Amniotic stem cell (primary cell): ENCODE data around the gene PTPRG.

ENCODE experiments used
- DNase-seq: peaks from one replicate; lab custom pipeline; 2025; lab: John Stamatoyannopoulos, UW

Gene PTPRG

DNA sequence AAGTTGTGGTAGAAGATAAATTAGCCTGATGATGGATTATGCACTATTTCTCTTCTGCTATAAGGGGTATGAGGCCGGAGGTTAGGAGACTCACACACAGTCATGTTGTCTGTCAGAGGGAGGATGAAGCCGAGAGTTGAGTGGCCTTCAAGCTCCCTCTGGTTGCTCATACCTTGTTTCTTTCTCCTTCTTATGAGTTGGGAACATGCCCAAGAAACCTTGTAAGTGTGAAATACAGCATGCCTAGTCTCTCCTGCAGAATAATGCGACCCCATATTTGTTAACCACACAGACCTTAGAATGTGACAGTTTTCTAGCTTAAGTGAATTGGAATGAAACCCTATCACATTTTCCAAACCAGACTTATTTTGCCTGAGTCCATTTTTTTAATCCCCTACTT lies 366.7 kb downstream of the PTPRG start:
- no peak for DNase-seq

DNA sequence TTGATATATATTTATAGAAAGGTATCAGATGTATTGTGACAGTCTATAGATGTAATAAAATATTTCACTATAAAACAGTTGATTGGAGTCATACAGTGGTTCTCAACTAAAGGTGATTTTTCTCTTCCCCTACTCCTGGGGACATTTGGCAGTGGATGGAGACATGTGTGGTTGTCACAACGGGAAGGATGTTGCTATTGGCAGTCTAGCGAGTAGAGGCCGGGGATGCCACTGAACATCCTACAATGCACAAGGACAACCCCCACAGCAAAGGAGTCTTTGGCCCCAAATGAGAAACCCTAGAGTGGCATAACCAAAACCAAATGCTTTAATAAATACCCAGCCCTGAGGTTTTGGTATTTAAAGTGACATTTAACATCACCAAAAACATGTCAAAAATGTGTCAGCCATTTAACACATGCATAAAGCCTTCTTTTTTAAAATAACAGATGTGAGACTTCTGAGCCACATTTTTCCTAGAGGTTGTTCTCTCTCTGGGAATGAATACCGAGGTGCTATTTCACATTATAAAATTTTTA lies 367.5 kb downstream of the PTPRG start:
- DNase-seq, result no peak

DNA sequence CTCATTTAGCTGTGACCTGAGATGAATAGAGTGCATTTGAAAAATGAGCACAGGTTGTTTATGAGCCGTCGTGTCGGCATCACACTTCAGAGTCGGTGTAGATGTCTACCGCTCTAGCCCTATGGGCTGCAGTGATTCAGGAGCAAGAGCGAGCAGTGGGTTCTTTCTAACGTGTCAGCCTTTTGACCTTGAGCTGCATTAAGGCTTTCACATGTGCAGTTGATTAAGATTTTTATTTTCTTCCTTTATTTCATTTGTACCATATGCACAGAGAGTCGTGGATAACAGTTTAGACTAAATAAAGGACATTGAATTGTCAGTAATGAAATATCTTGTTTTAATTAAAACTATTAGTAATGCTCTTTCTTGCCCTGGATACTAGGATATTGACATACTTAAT lies 368.2 kb downstream of the PTPRG start:
- DNase-seq, result no peak

DNA sequence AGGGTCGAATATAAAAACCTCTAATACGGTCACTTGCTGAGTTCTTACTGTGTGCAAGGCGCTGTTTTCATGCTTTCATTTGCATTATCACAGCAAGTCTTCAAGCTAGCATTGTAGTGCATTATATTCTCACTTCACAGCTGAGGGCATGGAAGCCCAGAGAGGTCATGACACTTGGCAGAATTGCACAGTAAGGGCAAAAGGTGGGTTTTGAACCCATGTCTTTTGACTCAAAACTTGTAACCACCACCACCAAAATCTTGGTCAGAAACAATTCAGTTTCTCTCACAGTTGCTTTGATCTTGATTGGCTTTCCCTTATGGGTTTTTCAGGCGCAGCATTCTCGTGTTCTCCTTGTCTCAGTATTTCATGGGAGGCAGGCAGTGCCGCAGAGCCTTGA lies 371.1 kb downstream of the PTPRG start:
- no peak for DNase-seq

DNA sequence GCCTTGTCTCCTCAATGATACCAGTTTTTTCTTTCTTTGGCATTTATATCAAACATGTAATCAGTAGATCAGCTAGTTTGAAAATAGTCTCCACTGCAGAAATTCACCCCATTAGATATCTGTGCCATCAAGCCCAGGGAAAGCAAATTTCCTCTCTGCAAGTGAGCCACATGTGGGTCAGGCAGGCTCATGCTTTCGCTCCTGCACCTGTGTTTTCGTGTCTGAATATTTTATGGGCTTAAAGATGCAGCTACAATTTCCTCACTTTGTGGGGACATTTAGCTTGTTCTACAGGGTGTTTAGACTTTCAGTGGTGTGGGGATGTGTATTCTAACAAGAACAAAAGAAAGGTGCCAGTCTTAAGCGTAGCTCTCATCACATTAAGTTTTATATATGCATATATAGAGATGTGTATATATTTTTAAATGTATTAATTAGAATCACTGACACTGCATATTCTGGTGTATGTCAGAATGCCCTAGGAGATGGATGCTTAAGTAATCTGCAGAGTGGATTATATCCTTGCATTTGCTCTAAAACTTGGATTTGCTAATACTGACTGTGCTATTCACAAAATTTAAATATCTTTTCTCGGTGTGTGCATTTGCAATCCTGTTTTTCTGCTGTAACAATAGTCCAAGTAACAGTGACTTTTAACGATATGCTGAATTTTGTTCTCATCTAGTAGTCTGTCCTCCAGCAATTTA lies 372.6 kb downstream of the PTPRG start:
- no peak for DNase-seq

DNA sequence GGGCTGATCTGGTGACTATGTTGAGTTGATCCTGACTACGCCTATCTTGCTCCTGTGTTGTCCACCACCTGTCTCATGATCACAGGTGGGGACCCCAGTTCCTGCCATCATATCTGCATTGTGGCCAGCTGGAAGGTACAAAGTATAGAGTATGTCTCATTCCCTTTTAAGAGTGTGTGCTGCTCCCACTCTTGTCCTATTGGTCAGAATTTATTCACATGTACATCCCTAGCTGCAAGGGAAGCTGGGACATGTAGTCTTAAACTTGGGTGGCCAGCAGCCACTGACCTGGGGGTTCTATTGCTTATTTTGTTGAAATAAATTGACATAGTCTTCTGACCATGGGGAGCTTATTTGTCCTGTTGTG lies 373.1 kb downstream of the PTPRG start:
- DNase-seq, result no peak

DNA sequence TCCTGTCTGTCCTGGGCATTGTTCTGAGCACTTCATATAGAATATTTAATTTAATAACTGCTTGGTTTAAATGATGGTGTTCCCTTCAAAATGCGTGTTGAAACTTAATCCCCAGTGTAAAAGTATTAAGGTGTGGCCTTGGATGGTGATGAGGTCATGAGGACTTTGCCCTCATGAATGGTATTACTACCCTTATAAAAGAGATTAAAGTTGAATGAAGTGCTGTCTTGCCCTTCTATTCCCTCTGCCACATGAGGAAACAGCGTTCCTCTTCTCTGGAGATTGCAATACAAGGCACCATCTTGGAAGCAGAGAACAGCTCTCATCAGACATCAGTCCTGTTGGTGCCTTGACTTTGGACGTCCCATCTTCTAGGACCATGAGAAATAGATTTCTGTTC lies 374.4 kb downstream of the PTPRG start:
- no peak for DNase-seq

DNA sequence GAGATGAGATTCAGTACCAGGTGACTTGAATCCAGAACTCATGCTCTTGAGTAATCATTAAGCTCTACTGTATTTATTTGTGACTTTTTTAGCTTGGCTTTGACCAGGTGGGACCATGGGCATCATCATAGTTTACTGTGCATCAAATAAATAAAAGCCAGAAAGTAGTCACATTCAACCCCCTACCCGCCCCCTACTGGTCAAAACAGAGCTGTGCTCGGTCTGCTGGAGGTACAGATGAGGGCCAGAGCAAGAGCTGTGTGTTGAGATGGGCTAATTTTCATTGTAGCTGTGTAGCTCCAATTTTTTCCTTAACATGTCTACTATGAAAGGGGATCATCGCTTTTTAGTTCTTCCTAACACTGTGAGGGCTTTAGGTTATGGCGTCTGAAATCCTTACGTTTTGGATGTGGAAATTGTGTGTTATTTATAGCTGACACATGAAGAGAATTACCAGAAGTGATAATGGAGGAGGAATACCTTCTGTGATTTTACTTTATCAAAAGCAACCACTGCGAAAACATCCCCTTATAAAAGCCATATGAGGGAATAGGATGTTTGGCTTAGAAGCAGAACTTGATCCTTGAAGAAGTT lies 375.1 kb downstream of the PTPRG start:
- no peak for DNase-seq

DNA sequence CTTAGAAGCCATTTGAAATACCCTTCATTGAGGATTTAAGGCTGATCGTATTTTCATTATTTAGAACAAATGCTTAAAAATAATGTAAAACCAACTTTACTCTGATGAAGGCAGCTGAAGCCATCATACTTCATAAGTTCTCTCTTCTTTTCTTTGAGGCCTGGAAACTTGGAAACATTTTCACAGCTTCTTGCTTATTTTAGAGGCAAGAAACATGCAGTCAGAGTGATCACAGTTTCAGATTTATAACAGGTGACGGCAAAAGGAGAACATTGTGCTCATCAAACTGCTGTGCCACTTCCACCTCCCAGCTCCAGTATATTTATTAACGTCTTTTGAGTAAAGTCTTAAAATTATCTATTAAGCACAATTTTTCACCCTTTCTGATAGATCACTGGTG lies 376.1 kb downstream of the PTPRG start:
- DNase-seq, result no peak

DNA sequence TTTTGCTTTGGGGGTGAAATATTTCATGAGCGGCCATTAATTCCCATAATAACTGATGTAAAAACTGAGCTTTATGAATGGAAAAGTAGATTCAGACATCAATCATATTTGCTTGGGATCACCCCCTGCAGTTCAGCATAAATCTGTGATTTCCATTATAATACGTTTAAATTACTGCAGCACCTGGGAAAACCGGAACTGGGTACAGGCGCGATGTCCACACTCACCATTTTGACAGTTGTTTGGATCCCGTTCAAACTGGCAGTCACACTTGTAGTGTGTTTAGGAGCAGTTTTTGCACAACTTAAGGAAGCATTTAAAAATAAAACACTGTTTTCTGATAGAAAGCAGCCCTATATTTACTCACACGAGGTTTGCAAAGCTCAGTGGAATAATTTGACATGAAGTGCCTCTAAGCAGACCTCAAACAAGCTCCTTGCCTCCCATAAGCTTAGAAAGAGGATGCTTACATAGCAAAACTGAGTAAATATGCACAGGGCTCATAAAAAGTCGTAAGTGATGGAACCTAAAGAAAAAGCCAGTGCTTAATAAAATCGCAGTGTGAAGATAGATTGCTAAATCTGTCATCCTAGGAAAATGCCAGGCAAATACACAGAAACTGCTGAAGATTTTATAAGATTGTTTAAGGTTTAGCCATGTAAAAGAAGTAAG lies 377.6 kb downstream of the PTPRG start:
- no peak for DNase-seq

DNA sequence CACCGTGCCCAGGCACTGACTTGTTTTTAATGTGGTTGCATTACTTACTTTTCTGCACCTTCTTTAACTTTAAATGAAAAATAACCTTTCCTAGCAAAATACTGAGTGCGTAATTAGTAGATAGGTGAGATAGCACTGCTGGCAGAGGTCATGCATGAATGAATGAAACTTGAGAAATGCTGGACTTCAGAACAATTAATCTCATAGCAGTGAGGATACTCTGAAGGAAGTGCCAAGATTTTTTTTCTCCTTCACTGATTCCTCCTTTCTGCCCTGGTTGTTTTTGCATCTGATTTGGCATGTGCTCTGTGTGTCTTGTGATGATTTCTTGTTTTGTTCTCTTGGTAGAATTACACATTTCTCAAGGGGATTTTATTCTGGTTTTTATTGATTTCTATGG lies 378.9 kb downstream of the PTPRG start:
- DNase-seq, result no peak

DNA sequence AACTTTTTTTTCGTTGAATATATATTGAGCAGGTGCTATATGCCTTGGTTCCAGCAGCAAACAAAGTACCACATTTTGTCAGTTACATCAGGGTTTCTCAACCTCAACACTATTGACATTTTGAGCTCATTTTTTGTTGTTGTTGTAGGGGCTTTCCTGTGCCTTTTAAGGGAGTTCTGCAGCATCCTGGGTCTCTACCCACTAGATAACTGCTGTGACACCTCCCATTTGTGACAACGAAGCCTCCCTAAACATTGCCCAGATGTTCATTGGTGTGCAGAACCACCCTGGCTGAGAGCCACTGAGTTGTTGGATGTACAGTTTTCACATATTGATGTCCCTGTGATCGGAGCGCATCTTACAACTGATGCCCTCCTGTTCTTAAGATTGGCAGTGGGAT lies 382.6 kb downstream of the PTPRG start:
- no peak for DNase-seq

DNA sequence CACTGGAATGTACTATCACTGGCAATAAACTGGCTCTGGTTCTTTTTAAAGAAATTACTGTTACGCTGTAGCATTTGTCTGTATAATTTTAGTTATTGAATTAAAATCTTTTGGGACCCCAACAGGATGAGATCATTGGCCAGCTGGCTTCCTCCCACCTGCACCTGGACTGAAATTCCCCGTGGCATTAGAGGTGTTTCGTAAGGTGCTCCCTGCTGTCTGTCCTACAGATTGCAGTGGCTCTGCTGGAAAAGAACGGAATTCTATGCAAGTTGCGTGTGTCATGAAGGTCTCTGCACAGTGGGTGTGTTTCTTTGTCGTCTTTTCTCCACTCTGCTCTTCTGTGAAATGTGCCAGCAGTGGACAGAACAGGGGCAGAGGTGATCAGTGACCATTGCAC lies 383.4 kb downstream of the PTPRG start:
- DNase-seq, result no peak

DNA sequence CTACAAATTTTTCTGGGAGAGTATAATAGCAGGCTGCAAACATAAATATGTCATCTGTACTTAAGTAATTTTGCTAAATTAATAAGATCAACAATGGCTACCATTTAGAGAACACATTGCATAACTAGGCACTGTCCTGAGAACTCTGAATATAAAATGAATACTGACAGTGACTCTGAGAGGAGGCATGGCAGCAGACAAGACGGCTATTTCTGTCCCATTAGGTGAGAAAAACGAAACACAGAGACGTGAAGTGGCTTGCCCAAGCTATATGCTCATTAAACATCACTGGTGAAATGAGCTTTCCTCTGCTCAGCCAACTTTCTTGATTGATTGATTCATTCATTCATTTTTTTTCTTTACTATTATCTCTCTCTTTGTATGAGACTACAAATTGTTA lies 384.3 kb downstream of the PTPRG start:
- no peak for DNase-seq

DNA sequence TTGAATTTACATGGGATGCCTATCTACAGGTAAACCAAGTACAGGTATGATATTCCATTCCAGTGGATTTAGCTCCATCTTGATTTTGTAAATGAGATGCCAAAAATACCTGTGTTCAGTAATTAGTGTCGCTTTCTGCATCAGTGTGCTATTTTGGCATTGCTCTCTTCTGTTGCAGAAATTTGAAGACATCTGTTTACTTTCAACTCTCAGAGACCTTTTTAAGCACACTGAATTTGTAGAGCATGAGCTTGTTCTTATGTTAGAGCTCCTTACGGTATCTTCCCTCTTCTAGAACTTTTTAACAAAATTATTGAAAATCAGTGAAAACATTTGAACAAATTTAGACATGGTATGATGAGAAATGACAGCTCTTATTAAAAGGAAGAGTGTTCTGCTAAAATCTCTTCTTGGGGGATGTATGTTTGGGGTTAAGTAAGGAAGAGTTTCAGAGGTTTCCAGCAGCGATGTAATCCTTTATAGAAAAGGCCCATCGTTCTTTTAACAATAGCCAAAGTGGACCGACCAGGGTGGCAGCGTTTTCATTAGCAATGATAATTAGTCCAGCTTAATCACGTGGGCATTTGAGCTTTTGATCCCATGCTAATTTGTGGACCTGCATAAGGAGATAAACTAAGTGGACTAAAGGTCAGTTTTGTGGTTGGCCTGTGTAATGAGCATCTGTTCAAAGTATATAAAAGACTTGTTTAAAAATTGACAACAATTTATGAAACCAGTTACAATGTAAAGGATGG lies 385.4 kb downstream of the PTPRG start:
- no peak for DNase-seq

DNA sequence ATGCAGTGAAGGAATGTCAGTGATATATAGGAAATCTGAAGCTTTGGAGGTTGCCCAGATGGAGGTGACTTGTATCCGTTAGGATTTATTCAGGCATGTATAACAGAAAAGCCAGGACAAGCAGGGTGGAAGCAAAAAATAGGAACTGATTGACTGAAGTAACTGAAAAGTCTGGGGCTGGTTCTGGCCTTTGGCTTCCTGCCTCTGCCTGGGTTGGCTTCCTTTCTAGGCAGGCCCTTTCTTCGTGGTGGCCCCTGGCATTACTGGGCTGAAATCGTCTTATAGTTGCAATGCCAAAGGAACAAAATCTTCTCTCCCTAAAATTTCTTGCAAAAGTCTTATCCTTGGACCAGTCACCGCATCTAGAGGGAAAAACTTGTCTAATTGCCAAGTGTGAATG lies 386.1 kb downstream of the PTPRG start:
- no peak for DNase-seq

DNA sequence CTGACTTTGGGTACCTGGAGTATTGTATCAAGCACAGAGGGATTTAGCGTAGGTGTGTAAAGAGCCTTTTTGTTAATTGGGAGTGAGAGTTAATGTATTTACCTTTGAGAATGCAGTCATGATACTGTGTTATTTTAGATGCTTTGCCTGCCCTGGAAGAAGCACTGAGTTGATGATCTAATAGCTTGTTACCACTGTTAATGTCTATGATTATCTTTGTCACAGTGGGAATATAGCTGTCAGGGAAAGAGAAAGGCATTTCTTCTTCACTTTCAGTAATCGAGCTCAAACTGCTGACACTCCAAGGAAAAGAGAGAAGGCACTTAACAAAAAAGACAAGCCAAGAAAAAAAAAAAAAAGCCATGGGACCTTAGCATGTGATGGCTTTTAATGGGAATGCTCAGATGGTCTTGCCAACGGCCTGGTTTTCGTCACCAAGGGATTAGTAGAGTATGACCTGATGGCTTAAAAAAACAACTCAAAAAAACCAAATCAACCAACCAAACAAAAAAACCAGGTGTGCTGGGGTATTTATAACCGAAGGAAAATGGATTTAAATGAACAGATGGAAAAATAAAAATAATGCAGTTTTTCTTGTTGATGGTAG lies 387.4 kb downstream of the PTPRG start:
- DNase-seq, result no peak

DNA sequence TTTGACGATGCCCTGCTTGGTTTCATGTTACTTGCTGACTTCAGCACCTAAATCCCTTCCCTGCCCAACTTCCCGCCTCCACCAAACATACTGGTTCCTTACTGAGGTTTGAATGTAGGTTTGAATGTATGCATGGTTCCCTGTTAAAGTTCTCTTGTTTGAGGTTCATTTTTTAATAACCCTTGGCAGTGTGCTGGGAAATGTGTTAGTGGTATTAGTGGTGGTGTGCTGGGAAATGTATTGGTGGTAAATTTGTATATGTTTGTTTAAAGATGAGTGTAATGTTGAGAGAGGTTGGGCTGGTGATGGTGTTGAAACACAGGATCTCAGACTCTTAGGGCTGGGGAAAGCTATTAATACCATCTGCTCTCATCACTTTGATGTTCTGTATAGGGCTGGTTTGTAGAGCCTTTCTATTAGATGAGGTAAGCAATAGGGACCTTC lies 392.7 kb downstream of the PTPRG start:
- DNase-seq, result no peak

DNA sequence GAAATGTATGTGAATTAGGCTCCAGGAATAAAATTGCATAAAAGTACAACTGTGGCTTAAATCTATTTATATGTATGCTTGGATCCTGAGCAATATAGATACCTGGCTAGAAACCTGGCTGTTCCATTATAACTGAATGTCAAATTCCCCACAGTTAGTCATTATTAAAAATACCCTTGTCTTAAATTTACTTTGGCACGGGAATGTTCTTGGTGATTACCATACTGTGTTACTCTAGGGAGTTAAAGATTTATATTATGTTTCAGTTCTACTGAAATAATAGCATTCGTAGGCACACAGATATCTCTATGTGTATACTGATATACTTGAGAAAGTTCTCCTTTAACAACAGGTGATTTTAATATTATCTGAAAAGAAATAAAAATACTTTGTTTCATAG lies 394.1 kb downstream of the PTPRG start:
- no peak for DNase-seq

DNA sequence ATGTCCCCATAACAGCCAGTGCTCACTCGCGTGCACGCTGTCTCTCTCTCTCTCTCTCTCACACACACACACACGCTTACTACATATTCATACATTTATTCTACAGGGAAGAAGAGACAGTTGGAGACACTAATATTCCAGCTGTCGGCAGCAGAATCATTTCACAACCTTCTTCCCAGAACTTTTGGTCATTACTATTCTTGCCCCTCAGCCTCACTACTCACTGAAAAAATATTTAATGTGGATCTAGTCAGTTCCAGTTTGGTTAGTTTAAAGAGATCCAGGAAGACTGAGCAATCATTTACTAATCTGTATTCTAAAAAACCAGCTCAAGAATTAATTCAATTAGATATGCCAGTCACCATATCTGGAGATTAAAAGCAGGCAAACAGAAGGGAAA lies 394.9 kb downstream of the PTPRG start:
- DNase-seq, result no peak

DNA sequence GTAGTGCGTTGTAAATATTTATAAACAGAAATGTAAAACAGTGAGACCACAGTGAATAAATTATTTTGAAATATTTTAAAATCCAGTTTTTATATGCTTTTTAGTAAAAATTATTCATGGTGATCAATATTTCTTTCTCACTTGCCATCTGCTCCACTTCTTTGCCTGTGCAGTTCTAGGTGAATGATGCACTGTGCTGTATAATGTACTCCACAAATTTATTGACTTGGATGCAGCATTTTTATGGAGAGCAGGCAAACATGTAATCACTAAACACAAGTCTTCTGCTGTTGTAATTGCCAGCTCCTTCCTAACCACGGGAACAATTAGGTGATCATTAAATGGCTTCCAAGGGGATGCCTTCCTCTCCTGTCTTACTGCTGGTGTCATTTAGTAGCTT lies 395.9 kb downstream of the PTPRG start:
- no peak for DNase-seq

DNA sequence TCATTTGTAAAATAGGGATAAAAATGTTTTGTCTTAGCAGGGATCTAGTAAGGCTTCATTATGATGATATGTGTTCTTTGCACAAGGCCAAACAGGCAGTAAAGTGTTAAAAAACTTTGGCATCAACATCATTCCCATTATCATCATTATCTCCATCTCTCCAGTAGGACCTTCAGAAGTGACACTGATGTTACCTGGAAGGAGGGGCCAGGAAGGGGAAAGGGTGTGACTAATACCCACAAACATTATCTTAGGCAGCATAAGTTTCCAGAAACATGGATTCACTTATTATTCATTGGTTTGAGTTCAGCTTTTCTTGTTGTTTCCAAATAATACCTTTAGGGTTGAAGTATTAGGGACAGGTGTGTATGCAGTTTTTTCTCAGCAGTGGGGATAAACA lies 399.6 kb downstream of the PTPRG start:
- DNase-seq, result no peak
